ENCODE data around the gene PRAF2. TPM values are rescaled to one million over a fixed set of nuclear protein-coding genes. Genes with fewer than 3 reads are reported as not detected.

PRAF2 gene
- total RNA-seq, 1 experiment from 2014 or later, result 36.3 TPM

DNA sequence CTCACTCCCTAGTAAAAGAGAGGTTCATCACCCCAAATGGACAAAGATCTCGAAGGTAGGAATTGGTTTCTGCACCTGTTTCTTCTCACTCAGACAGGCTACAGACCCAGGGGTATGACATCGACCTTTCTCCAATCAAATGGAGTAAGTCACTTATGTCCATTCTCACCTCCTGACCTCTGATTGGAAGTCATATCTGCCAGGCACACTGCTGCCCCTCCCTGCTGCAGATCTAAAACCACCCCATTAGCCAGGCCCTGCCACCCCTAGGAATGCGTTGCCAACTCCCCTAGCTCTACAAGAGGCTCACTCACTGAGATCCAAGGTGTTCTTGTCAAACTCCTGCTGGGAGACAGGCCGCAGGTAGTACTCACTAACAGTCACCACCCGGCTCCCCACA, 42.9 kb upstream of the PRAF2 start:
- POLR2A ChIA-PET, result no interaction called here
- no peak overlapping the region for H3K4me3 ChIP-seq (ENCODE audit: low read depth in 2 of 2, low read length in 2 of 2)
- no TSS peak for BruUV-seq (replicated peaks)
- H3K4me1 ChIP-seq (ENCODE audit: control insufficient read depth, insufficient read depth, low read length), result no peaks in the 10 kb centered on the region
- in situ Hi-C loops (cut with HindIII; ENCODE audit: low pct_unique_long_range_greater_than_20kb, low sequenced_read_pairs) (no loop called here), intact Hi-C loops (cut with micrococcal nuclease; ENCODE audit: unreplicated experiment) (no loop called here)
- H3K27ac ChIP-seq (ENCODE audit: low read length), result no peak overlapping the region
- no peaks in the 10 kb centered on the region for H3K9me3 ChIP-seq (ENCODE audit: control insufficient read depth, insufficient read depth, low read depth, low read length)
- no peaks in the 10 kb centered on the region for H3K27me3 ChIP-seq (ENCODE audit: control insufficient read depth, insufficient read depth, low read length)
- CTCF ChIA-PET, result no interaction called here
- DNase-seq (ENCODE audit: low read depth, low spot score), result no peak
- peaks cover 7% of the 10 kb centered on the region; the same call in 1 of the 2 replicates for H3K36me3 ChIP-seq (ENCODE audit: control insufficient read depth, insufficient read depth, low read length)
- ATAC-seq, result no peak
- TF ChIP-seq, protein P1, sequence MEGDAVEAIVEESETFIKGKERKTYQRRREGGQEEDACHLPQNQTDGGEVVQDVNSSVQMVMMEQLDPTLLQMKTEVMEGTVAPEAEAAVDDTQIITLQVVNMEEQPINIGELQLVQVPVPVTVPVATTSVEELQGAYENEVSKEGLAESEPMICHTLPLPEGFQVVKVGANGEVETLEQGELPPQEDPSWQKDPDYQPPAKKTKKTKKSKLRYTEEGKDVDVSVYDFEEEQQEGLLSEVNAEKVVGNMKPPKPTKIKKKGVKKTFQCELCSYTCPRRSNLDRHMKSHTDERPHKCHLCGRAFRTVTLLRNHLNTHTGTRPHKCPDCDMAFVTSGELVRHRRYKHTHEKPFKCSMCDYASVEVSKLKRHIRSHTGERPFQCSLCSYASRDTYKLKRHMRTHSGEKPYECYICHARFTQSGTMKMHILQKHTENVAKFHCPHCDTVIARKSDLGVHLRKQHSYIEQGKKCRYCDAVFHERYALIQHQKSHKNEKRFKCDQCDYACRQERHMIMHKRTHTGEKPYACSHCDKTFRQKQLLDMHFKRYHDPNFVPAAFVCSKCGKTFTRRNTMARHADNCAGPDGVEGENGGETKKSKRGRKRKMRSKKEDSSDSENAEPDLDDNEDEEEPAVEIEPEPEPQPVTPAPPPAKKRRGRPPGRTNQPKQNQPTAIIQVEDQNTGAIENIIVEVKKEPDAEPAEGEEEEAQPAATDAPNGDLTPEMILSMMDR (IDR thresholded peaks at IDR 0.05), result no peak
- TF ChIP-seq, protein P2, sequence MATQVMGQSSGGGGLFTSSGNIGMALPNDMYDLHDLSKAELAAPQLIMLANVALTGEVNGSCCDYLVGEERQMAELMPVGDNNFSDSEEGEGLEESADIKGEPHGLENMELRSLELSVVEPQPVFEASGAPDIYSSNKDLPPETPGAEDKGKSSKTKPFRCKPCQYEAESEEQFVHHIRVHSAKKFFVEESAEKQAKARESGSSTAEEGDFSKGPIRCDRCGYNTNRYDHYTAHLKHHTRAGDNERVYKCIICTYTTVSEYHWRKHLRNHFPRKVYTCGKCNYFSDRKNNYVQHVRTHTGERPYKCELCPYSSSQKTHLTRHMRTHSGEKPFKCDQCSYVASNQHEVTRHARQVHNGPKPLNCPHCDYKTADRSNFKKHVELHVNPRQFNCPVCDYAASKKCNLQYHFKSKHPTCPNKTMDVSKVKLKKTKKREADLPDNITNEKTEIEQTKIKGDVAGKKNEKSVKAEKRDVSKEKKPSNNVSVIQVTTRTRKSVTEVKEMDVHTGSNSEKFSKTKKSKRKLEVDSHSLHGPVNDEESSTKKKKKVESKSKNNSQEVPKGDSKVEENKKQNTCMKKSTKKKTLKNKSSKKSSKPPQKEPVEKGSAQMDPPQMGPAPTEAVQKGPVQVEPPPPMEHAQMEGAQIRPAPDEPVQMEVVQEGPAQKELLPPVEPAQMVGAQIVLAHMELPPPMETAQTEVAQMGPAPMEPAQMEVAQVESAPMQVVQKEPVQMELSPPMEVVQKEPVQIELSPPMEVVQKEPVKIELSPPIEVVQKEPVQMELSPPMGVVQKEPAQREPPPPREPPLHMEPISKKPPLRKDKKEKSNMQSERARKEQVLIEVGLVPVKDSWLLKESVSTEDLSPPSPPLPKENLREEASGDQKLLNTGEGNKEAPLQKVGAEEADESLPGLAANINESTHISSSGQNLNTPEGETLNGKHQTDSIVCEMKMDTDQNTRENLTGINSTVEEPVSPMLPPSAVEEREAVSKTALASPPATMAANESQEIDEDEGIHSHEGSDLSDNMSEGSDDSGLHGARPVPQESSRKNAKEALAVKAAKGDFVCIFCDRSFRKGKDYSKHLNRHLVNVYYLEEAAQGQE (IDR thresholded peaks at IDR 0.05; ENCODE audit: insufficient read depth in 1 of 2, low read depth in 2 of 2, low read length in 1 of 2), result no peak
- TF ChIP-seq TCF7L2 (IDR thresholded peaks at IDR 0.05; ENCODE audit: low read depth, low read length), result no peak

DNA sequence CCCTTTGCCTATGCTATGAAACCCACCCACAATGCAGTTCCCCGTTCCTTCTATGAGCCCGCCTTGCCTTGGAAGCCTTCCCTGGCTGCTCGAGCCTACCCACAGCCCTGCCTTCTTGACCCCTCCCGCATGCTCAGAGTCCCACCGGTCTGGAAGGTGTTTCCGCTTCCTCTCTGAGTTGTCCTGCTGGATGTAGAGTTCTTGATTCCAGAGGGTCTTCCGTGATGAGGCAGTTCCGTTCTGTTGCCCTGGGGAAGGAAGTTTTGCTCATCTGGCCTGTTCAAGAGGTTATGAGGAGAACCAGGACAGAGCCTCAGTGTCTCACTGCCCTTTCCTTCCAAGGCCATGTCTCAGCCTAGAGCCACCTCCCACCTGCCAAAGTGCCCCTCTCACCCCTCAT, 42.3 kb upstream of the PRAF2 start:
- Histone ChIP-seq H3K36me3 (ENCODE audit: control insufficient read depth, insufficient read depth, low read length) (peaks cover 7% of the 10 kb centered on the region; the same call in 1 of the 2 replicates), H3K4me3 (ENCODE audit: low read depth in 2 of 2, low read length in 2 of 2) (no peak overlapping the region), H3K9me3 (ENCODE audit: control insufficient read depth, insufficient read depth, low read depth, low read length) (no peaks in the 10 kb centered on the region), H3K27me3 (ENCODE audit: control insufficient read depth, insufficient read depth, low read length) (no peaks in the 10 kb centered on the region), H3K4me1 (ENCODE audit: control insufficient read depth, insufficient read depth, low read length) (no peaks in the 10 kb centered on the region), H3K27ac (ENCODE audit: low read length) (no peak overlapping the region)
- DNase-seq (ENCODE audit: low read depth, low spot score) (no peak), ATAC-seq (no peak)
- ChIA-PET POLR2A (no interaction called here), CTCF (no interaction called here)
- intact Hi-C loops (cut with micrococcal nuclease; ENCODE audit: unreplicated experiment) (no loop called here), in situ Hi-C loops (cut with HindIII; ENCODE audit: low pct_unique_long_range_greater_than_20kb, low sequenced_read_pairs) (no loop called here)
- BruUV-seq (replicated peaks), result no TSS peak
- TF ChIP-seq TCF7L2 (IDR thresholded peaks at IDR 0.05; ENCODE audit: low read depth, low read length) (no peak), POLR2AphosphoS5 (IDR thresholded peaks at IDR 0.05; ENCODE audit: low read depth, low read length) (no peak), SIN3A (IDR thresholded peaks at IDR 0.05; ENCODE audit: borderline replicate concordance, insufficient read depth, low read depth, low read length) (no peak)
- TF ChIP-seq, protein P1 (IDR thresholded peaks at IDR 0.05), result no peak
- TF ChIP-seq, protein P2 (IDR thresholded peaks at IDR 0.05; ENCODE audit: insufficient read depth in 1 of 2, low read depth in 2 of 2, low read length in 1 of 2), result no peak

Data from Panc1 (cell line).